Uterus (tissue), 4 donors: ENCODE results near the gene CACNA1B. TPM values are rescaled to one million over a fixed set of nuclear protein-coding genes. Genes with fewer than 3 reads are reported as not detected.

Experiments
- DNase-seq, 2 donors: peaks; one replicate each; pipeline ENCODE4 v3.0.0-alpha.2; 2019 to 2020
- H3K27ac ChIP-seq, 2 donors: fragments of 200-600 bp; sonication (generic); 1 replicate in 1 of 2; 2 replicates in 1 of 2; pipeline ENCODE4 v1.5.1; 2016 to 2018
- H3K27me3 ChIP-seq, 2 donors: fragments of 200-600 bp; sonication (generic); one replicate each; pipeline ENCODE4 v1.5.1; 2018 to 2019; ENCODE audit warnings: control low read depth in 1 of 2
- H3K36me3 ChIP-seq, 2 donors: fragments of 200-600 bp; sonication (generic); one replicate each; pipeline ENCODE4 v1.5.1; 2019; ENCODE audit warnings: control low read depth in 1 of 2
- H3K4me1 ChIP-seq, 2 donors: fragments of 200-600 bp; sonication (generic); one replicate each; pipeline ENCODE4 v1.5.1; 2018 to 2019; ENCODE audit warnings: control low read depth in 1 of 2
- H3K4me3 ChIP-seq, 2 donors: fragments of 200-600 bp; sonication (generic); 1 replicate in 1 of 2; 2 replicates in 1 of 2; pipeline ENCODE4 v1.5.1; 2018 to 2019; ENCODE audit warnings: mild to moderate bottlenecking in 1 of 2
- H3K9me3 ChIP-seq, 2 donors: fragments of 200-600 bp; sonication (generic); one replicate each; pipeline ENCODE4 v1.5.1; 2019; ENCODE audit warnings: control low read depth in 1 of 2
- POLR2A ChIP-seq, 2 donors: fragments of 450-650 bp; IDR thresholded peaks; one replicate each; pipeline ENCODE4 v1.6.1; 2016; ENCODE audit warnings: antibody characterized with exemption in 2 of 2, mild to moderate bottlenecking in 1 of 2, moderate library complexity in 1 of 2
- intact Hi-C: fragments of 100-400 bp; cut with DNase I; formaldehyde crosslinking; loops from one replicate; pipeline ENCODE4 v1.15.1; 2023; ENCODE audit warnings: low total_unique reads
- total RNA-seq, 4 donors: library from RNA; depleted of rRNA in 3 of 4; stranded (reverse); fragments of >200 nt in 3 of 4; gene quantifications; one replicate each; pipeline versions ENCODE4 v1.1.0 to v1.2.4, GENCODE V29; 2014 to 2023
- TF ChIP-seq, protein P1 (sequence below), 4 experiments: fragments of 200-600 bp in 2 of 4; fragments of 450-650 bp in 2 of 4; sonication (generic) in 2 of 4; IDR thresholded peaks; one replicate each; pipeline ENCODE4 v1.5.1; 2016 to 2019; ENCODE audit warnings: antibody characterized with exemption in 4 of 4, mild to moderate bottlenecking in 2 of 4, moderate library complexity in 1 of 4
- donor health status: DM: yes; HTN: yes; CAD: no.

Gene CACNA1B
- total RNA-seq, 4 donors from 2014 or later = 0.12 to 0.97 TPM; not detected in 2

DNA sequence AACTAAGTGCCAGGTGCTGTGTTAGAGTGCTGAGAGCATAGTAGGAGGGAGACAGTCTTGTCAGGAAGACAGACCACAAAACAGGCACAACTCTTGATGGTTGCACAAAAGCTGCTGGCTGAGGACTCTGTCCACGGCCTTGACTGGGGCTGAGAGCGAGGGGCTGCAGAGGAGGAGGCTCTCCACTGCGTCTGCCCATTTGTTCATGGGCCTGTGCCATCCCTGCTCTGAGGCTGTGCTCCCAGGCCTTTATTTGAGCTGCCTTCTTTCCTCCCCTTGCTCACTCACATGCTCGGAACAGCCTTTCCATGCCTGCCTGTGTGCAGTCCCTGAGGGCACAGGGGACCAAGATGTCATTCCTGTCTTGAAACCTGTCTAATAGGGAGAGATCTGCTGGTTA lies 147.8 kb downstream of the CACNA1B start:
- intact Hi-C loops = no loop called here
- no peak for TF ChIP-seq POLR2A (IDR thresholded peaks at IDR 0.05)
- TF ChIP-seq, protein P1, sequence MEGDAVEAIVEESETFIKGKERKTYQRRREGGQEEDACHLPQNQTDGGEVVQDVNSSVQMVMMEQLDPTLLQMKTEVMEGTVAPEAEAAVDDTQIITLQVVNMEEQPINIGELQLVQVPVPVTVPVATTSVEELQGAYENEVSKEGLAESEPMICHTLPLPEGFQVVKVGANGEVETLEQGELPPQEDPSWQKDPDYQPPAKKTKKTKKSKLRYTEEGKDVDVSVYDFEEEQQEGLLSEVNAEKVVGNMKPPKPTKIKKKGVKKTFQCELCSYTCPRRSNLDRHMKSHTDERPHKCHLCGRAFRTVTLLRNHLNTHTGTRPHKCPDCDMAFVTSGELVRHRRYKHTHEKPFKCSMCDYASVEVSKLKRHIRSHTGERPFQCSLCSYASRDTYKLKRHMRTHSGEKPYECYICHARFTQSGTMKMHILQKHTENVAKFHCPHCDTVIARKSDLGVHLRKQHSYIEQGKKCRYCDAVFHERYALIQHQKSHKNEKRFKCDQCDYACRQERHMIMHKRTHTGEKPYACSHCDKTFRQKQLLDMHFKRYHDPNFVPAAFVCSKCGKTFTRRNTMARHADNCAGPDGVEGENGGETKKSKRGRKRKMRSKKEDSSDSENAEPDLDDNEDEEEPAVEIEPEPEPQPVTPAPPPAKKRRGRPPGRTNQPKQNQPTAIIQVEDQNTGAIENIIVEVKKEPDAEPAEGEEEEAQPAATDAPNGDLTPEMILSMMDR (IDR thresholded peaks at IDR 0.05) = no peak
- no peak overlapping the region for H3K4me3 ChIP-seq
- no peak for DNase-seq
- H3K4me1 ChIP-seq = no peaks in the 10 kb centered on the region
- no peak overlapping the region for H3K27ac ChIP-seq
- H3K36me3 ChIP-seq = no peaks in the 10 kb centered on the region
- peaks cover 0 to 8% of the 10 kb centered on the region in 2 donors for H3K27me3 ChIP-seq
- no peaks in the 10 kb centered on the region for H3K9me3 ChIP-seq

DNA sequence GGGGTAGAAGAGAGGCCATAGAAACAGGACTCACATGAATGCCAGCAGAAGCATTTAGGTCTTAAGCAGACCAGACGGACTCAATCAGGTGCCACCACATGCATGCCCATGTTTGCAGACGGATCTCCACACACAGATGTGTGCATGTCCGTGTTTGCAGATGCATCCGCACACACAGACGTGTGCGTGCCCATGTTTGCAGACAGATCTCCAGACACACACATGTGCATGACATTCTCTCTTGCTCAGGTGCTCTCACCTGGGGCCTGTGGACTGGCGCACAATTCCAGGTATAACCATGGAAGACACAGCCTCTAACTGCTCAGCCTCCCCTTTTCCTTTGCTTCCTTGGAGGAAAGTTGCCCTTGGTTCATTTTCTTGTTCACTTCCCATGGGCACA lies 148.3 kb downstream of the CACNA1B start:
- no peak for DNase-seq
- no peaks in the 10 kb centered on the region for H3K36me3 ChIP-seq
- intact Hi-C loops = no loop called here
- H3K4me3 ChIP-seq = no peak overlapping the region
- peaks cover 0 to 8% of the 10 kb centered on the region in 2 donors for H3K27me3 ChIP-seq
- H3K27ac ChIP-seq = no peak overlapping the region
- no peaks in the 10 kb centered on the region for H3K9me3 ChIP-seq
- H3K4me1 ChIP-seq = no peaks in the 10 kb centered on the region
- TF ChIP-seq, protein P1 (IDR thresholded peaks at IDR 0.05) = no peak
- TF ChIP-seq POLR2A (IDR thresholded peaks at IDR 0.05) = no peak

DNA sequence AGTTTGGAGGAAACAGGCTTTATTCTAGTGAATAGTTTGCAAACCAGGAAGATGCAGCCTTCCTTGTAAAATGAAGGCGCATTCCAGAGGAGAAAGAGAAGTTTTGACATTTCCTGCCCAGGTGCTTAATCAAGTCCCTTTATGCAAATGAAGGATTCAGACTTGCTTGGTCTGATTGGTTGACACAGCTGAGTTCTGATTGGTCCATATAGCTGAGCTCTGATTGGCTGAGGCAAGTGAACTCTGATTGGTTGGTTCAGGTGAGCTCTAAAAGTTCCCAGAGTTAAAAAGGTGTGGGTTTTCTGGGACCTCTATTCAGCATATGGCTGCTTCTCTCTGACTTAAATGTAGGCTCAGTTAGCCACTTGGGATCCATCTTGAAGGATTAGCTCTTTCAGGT lies 151.0 kb downstream of the CACNA1B start:
- Histone ChIP-seq H3K4me3 (no peak overlapping the region), H3K9me3 (no peaks in the 10 kb centered on the region), H3K4me1 (no peaks in the 10 kb centered on the region), H3K27me3 (peaks cover 0 to 5% of the 10 kb centered on the region in 2 donors), H3K36me3 (no peaks in the 10 kb centered on the region), H3K27ac (no peak overlapping the region)
- no peak for TF ChIP-seq POLR2A (IDR thresholded peaks at IDR 0.05)
- TF ChIP-seq, protein P1 (IDR thresholded peaks at IDR 0.05) = no peak
- DNase-seq = no peak
- intact Hi-C loops = no loop called here

DNA sequence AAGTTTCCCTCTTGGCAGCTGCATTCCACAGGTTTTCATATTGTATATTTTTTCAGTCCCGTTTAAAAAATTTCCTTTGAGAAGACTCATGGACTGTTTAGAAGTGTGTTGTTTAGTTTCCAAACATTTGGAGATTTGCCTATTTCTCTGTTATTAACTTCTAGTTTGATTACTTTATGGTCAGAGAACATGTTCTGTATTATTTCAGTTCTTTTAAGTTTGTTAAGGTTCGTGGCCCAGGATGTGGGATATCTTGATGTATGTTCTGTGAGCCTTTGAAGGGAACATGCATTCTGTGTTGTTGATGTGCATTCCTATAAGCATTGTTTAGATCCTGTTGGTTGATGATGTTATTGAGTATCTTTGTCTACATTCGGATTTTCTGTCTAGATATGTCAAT lies 153.6 kb downstream of the CACNA1B start:
- intact Hi-C loops = no loop called here
- H3K36me3 ChIP-seq = no peaks in the 10 kb centered on the region
- no peaks in the 10 kb centered on the region for H3K4me1 ChIP-seq
- TF ChIP-seq POLR2A (IDR thresholded peaks at IDR 0.05) = no peak
- TF ChIP-seq, protein P1 (IDR thresholded peaks at IDR 0.05) = no peak
- no peak for DNase-seq
- no peak overlapping the region for H3K4me3 ChIP-seq
- no peaks in the 10 kb centered on the region for H3K9me3 ChIP-seq
- H3K27me3 ChIP-seq = peaks cover 0 to 5% of the 10 kb centered on the region in 2 donors
- H3K27ac ChIP-seq = no peak overlapping the region

DNA sequence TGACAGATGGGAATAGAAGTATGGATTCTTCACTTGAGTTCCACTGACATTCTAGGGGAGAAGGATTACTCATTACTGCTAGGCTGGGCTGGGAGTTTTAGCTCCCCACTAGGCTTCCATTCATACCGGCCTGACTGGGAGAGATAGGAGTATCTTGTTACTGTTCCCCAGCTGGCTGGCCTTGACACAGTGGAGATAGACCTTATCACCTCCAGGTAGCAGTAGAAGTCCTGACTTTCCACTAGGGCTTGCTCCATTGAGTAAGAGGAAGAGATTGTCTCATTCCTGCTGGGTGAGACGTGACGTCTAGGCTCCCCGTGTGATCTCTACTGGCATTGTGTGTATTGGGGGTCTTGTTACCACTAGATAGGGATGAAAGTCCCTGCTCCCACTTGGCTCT lies 156.4 kb downstream of the CACNA1B start:
- Histone ChIP-seq H3K27me3 (peaks cover 0 to 5% of the 10 kb centered on the region in 2 donors), H3K9me3 (no peaks in the 10 kb centered on the region), H3K27ac (no peak overlapping the region), H3K36me3 (no peaks in the 10 kb centered on the region), H3K4me1 (no peaks in the 10 kb centered on the region), H3K4me3 (no peak overlapping the region)
- no peak for DNase-seq
- intact Hi-C loops = no loop called here
- no peak for TF ChIP-seq POLR2A (IDR thresholded peaks at IDR 0.05)
- TF ChIP-seq, protein P1 (IDR thresholded peaks at IDR 0.05) = no peak
